Stimulated activated CD4-positive, alpha-beta T cell treated with anti-CD3 and anti-CD28 coated beads, TNF-alpha, amount 100 ng/mL, for 48 hours (primary cell): ENCODE measurements around the gene TEX9.
"Not testable (repeated sequence)": the region's sequence is repeated elsewhere in the genome, so short reads cannot be mapped to it uniquely, and the experiment has no call there.

ENCODE experiments used
- DNase-seq, 3 donors: peaks; one replicate each; pipeline ENCODE4 v3.0.0-alpha.2; 2020; ENCODE audit warnings: low read depth in 3 of 3

The TEX9 gene

DNA sequence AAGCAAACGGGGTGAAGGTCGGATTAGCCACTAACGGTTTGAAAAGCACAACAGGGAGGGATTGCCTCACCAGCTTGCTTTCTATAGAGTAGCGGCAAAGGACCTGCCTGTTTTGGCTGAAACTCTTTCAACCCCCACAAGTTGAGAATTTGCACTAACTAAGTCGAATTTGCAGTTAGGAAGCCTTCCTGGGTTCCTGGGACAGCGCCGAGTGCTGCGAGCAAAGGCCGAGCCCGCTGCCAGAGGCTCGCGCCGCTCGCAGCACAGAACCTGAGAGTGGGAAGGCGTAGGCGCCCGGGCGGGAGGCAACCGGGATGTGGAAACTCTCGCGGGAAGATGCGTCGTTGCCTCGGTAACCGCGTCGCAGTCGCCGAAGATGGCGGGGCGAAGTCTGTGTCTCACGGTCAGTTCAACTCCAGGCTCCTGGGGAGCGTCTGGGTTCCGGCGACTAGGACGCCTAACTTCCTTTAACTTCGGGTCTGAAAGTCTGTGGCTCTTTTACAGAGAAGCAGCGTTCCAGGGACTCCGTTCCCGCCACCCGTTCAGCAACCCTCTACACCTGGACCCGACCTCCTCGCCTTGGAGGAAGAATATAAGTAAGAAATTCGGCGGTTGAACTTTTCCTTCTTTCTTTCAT lies at the start of gene TEX9:
TSS of gene TEX9 (plus strand) at position 352 of the 637 bp plus-strand sequence. CDS start at position 377, 25 bp downstream.
- DNase-seq = peak; percentile 62 to 73 (median 68)

GRCh38 chr15:56316561-56316960 lies 48.7 kb upstream of the TEX9 start:
- DNase-seq = not testable (repeated sequence)

DNA sequence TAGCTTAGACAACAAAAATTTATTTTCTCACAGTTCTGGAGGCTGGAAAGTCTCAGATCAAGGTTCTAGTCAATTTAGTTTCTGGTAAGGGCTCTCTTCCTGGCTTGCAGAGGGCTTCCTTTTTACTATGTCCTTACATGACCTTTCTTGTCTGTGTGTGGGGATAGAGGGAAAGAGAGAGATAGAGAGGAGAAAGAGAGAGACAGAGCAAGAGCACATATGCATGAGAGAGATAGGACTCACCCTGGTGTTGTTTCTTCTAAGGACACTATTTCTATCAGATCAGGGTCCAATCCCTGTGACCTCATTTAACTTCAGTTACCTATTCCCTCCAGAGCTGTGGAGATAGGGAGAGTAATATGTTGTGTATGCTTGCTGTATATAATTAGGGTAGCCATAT lies 44.9 kb upstream of the TEX9 start:
- DNase-seq = no peak

DNA sequence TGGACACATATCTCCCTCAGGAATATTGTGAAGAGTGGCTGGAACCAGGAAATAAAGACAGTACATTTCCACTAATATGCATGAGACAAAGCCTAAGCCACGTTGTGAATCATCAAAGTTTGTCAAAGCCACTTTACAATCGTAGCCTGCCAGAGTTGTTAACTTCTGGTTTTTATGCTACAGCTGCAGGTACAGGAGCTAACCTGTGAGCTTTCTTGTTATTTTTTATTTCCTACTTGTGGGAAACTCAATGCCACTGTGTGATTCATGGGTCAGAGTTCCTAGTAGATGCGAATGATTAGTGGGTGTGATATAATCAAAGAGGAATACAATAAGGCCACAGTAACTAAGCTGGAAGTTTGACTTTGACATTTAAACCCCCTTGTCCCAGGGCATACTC lies 44.4 kb upstream of the TEX9 start:
- no peak for DNase-seq

- no peak for DNase-seq
Observed at GRCh38 chr15:56322444-56322843, 42.8 kb upstream of the TEX9 start.

DNA sequence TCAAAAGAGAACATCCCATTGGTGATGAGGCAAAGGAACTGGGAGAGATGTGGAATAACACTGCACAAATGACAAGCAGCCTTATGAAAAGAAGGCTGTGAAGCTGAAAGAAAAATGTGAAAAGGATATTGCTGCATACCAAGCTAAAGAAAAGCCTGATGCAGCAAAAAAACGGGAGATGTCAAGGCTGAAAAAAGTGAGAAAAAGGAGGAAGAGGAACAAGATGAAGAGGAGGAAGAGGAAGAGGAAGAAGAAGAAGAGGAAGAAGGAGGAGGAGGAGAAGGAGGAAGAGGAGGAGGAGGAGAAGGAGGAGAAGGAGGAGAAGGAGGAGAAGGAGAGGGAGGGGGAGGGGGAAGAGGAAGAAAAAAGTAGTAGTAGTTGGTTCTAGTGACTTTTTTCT lies 41.8 kb upstream of the TEX9 start:
- DNase-seq = no peak

DNA sequence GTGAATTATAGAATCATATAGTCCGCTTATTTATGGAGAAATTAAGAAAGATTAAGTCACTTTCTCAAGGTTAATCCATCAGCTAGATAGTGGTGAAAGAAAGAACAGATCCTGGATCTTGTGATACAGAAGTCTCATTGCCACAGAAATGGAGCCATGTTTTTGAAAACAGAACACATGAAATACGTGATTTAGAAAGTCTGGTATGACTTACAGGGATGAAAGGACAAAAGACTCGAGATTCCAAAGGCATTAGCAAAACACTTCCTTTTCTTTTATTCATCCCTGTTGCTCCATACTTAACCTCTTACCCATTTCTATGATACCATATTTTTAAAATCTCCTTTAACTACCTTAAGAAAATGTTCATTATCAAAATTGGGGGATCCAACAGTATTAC lies 40.0 kb upstream of the TEX9 start:
- DNase-seq = no peak

- DNase-seq = no peak
Observed at GRCh38 chr15:56327721-56328502, 37.3 kb upstream of the TEX9 start.

- DNase-seq = no peak
Observed at GRCh38 chr15:56337084-56337725, 28.0 kb upstream of the TEX9 start.

DNA sequence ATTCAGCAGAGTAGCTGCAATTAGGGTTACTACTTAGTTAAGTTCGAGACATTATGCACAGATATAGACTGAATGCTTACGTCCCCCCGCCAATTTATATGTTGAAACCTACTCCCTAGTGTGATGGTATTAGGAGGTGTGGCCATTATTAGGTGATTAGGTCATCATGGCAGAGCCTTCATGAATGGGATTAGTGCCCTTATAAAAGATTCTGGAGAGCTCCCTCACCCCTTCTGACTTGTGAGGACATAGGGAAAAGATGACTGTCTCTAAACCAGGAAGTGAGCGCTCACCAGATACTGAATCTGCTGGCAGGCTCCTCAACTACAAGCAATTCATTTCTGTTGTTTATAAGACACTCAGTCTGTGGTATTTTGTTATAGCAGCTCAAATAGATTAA lies 25.6 kb upstream of the TEX9 start:
- DNase-seq = no peak

DNA sequence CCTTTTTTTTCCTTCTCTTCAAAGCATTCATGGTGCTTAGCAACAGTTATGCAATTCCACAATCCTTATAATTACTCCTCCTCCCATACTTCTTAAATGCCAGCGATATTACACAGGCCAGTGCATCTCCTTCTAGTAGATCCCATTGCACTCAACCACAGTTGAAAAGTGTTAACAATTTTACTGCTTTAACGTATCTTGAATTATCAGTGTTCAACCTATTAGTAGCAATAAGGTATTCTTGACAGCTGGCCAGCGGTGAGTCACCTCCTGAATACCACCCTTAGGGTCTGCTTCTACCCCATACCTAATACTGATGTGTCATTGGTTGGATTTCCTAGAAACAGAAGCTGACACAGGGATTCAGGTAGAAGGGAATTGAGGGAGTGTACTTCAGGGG lies 24.0 kb upstream of the TEX9 start:
- DNase-seq = no peak

GRCh38 chr15:56342653-56343052 lies 22.6 kb upstream of the TEX9 start:
- DNase-seq = no peak

GRCh38 chr15:56343879-56344278 lies 21.3 kb upstream of the TEX9 start:
- no peak for DNase-seq

DNA sequence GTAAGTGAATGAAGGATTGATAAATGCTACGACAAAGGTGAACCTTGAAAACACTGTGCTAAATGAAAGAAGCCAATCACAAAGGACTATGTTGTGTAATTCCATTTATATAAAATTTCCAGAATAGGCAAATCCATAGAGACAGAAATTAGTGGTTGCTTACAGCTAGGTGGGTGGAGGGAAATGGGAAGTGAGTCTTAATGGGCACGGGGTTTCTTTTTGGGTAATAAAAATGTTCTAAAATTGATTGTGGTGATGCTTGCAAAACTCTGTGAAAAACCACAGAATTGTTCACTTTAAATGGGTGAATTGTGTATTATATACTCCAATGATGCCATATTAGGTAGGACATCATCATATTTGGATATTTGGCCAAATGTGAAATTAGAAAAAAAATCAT lies 20.9 kb upstream of the TEX9 start:
- no peak for DNase-seq

DNA sequence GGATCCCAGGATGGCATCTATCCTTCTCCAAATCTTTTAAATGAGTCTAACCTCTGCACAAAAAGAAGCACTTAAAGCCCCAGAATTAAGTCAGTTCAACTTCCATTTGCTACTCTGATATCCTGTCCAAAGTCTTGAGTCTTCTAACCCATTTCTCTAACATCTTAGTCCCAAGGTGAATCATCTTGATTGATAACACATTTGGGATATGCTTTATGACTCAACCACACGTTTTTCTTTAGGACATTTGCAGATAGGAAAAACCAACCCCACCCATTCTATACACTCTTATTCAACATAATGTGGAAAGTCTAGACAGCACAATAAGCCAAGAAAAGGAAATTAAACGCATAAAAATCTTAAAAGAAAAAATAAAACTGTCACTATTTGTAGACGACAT lies 18.8 kb upstream of the TEX9 start:
- DNase-seq = no peak

GRCh38 chr15:56349554-56349953 lies 15.7 kb upstream of the TEX9 start:
- no peak for DNase-seq

- DNase-seq = no peak
Observed at GRCh38 chr15:56351353-56351752, 13.9 kb upstream of the TEX9 start.

GRCh38 chr15:56351957-56352506 lies 13.2 kb upstream of the TEX9 start:
- DNase-seq = no peak

- DNase-seq = no peak
Observed at GRCh38 chr15:56353119-56353518, 12.1 kb upstream of the TEX9 start.

DNA sequence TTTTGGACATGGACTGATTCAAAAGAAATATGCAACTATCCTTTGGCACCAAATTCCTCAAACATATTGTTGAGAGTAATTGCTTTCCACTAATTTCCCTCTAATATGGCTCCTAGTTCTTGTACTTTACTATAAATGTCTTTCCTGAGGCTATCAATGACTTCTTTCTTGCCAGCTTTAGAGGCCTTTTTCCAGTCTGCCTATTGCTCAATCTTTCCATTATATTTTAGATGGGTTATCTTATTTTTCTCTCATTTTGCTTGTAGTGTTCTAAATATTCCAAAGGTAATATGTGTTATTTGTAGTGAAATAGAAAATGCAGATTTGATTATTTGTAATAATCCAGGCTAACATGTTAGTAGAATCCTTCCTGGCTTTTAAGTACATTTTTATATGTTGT lies 11.5 kb upstream of the TEX9 start:
- no peak for DNase-seq

DNA sequence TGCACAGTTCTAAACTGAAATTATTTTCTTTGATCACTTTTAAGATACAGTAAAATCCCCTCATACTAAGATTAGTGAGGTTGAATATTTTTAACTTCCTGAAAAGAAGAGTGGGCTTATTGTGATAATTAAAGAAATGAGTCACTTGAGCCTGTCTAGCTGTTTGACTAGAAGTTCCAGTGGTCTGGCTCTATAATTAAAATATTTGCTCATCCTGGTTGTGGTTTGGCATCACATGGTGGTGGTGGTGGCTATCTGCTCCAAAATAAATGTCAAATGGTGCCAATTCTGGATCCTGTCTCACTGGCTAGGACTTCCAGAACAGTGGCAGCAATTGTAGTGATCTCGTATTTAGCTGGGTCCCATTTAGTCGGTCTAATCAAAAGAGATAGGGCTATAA lies 8.6 kb upstream of the TEX9 start:
- no peak for DNase-seq

DNA sequence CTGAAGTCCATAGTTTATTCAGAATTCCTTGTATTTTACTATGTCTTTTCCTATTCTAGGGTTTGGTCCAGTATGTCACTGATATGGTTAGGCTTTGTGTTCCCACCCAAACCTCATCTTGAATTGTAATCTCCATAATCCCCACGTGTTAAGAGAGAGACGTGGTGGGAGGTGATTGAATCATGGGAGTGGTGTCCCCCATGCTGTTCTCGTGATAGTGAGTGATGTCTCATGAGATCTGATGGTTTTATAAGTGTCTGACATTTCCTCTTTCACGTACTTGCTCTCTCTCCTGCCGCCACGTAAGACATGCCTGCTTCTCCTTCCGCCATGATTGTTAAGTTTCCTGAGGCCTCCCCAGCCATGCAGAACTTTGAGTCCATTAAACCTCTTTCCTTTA lies 6.6 kb upstream of the TEX9 start:
- DNase-seq = no peak

DNA sequence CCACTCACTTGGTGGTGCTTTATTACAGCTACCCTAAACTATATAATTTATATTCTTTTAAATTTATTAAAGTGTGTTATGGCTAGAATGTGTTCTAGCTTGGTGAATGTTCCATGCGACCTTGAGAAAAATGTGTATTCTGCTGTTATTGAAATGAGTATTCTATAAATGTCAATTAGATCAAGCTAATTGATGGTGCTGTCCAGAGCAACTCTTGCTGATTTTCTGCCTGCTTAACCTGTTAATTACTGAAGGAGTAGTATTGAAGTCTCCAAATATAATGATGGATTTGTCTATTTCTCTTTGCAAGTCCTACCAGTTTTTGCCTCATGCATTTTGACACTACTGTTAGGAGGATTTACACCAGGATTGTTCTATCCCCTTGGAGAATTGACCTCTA lies 3.2 kb upstream of the TEX9 start:
- DNase-seq = no peak
